GM03348 (cell line): ENCODE data around the gene EMC10.

Experiments
- DNase-seq: peaks from one replicate; pipeline ENCODE4 v3.0.0; 2012; ENCODE audit warnings: low spot score

Gene EMC10

DNA sequence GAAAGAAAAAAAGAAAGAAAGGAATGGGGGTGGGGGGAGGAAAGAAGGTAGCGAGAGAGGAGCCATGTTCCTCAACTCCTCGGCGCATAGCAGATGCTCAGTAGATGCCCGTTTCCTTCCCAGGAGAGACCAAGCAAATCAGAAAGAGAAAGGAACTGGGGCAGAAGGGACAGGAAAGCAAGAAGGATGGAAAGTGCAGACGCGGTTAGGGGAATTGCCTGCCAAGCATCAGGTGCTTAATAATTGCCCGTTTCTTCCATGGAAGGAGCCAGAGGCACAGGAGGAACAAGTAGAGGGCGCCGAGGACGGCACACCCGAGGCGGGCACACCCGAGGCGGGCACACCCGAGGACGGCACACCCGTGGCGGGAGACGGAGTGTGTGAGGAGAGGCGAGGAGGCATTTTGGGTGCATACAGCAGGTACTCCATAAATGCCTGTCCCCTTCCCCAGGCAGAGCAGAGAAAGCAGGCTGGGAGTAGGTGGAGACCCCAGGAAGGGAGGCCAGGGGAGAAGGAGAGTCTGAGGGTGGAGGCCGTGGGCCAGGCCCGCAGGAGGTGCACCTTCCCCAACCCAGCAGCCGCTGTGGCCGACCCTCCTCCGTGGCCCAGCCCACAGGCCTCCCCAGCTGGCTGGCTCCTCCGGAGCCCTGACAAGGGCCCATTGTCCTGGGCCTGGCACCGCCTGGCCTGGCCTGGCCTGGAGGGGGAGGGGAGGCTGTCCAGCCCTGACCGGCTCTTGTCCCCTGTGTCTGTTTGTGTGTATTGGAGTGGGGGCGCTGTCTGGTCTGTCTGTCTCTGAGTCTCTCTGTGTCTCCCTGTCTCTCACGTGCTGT lies 20.1 kb downstream of the EMC10 start:
- DNase-seq = no peak

DNA sequence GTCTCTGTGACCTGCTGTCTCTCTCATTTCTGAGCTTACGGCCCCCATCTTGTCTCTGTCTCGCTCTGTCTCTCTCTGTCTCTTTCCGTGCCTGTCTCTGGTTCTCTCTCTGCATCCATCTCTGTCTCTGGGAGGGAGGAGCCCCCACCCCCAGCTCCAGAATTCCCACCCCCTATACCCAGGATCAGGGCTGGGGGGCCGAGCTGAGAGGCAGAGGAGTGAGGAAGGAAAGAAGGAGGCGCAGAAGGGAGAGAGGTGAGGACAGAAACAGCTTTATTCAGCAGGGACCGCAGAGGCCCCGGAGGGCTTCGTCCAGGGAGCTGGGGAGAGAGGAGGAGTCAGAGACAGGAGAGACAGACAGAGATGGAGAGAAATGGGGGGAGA lies 20.7 kb downstream of the EMC10 start:
- DNase-seq = no peak

DNA sequence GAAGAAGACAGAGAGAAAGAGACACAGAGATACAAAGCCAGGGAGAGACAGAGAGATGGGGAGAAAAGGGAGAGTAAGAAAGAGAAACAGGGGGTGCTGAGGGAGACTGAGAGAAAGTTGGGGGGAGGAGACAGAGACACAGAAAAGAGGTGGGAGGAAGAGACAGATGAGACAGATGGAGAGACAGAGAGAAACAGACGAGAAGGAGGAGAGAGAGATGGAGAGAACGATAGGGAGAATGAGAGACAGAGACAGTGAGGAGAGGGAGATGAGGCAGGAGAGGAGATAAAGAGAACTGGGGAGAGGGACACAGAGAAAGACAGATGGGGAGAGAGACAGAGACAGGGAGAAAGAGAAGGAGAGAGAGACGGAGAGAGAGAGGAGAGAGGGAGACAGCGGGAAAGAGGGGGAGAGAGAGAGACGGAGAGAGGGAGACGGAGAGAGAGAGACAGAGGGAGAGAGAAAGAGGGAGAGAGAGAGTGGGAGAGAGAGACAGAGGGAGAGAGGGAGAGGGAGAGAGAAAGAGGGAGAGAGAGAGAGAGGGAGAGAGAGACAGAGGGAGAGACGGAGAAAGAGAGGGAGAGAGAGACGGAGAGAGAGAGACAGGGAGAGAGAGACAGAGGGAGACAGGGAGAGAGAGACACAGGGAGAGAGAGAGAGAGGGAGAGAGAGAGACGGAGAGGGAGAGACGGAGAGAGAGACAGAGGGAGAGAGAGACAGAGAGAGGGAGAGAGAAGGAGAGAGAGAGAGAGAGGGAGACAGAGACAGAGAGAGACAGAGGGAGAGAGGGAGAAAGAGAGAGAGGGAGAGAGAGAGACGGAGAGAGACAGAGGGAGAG lies 22.1 kb downstream of the EMC10 start:
- DNase-seq = no peak

DNA sequence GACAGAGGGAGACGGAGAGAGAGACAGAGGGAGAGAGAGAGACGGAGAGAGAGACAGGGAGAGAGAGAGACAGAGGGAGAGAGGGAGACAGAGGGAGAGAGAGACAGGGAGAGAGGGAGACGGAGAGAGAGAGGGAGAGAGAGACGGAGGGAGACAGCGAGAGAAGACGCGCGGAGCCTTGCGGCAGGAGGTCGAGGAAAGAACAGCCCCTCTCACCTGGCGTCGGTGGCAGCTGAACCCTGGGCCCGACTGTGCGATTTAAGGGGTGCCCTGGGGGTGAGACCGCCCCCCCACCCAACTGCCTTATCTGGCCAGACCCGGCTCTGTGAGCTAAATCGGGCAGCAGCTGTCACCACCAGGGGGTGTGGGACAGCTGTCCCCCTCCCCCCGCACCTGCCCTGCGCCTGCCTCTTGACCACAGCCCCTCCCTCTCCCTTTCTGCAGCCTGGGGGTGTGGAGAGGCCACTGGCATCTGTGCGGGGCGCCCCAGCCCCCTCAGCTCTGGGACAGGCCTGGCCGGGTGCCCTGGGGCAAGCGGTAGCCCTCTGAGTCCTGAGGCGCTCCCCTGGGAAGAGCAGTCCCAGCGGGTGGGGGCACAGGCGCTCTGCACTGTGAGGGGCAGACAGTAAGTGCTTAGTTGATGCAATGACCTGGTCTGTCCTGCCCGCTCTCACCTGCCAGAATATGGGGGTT lies 23.9 kb downstream of the EMC10 start:
- no peak for DNase-seq

DNA sequence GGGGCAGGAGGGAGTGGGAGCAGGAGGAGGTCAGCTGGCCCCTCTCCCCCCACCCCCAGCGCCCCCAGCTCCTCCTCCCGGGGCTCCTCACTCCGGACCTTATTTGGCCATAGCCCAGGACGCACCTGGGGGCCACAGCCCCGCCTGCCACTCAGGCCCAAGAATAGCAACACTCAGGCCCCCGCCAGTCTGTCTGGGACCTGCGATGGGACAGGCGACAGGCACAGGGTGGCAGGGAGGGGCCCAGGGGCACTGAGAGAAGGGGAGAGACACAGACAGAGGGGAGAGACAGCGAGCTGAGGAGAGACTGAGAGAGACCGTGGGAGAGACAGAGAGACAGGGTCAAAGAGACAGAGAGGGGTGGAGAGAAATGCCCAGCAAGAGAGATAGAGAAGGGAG lies 24.4 kb downstream of the EMC10 start:
- DNase-seq = no peak

DNA sequence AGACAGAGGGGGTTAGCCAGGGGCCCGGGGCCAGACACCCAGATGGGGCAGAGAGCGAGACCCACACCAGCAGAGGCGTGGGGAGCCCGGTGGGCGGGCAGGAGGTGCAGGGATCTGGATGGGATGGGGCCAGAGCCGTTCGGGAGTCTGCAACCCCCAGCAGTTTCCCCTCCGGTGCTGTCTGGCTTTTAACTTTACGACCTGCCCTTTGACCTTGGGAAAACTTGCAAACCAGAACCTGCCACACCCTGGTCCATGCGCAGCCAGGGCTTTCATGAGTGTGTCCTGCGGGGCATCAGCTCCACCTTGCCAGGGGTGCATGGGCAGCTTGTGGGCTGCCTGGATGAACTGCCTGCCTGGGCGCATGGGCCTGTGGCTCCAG lies 24.9 kb downstream of the EMC10 start:
- no peak for DNase-seq

DNA sequence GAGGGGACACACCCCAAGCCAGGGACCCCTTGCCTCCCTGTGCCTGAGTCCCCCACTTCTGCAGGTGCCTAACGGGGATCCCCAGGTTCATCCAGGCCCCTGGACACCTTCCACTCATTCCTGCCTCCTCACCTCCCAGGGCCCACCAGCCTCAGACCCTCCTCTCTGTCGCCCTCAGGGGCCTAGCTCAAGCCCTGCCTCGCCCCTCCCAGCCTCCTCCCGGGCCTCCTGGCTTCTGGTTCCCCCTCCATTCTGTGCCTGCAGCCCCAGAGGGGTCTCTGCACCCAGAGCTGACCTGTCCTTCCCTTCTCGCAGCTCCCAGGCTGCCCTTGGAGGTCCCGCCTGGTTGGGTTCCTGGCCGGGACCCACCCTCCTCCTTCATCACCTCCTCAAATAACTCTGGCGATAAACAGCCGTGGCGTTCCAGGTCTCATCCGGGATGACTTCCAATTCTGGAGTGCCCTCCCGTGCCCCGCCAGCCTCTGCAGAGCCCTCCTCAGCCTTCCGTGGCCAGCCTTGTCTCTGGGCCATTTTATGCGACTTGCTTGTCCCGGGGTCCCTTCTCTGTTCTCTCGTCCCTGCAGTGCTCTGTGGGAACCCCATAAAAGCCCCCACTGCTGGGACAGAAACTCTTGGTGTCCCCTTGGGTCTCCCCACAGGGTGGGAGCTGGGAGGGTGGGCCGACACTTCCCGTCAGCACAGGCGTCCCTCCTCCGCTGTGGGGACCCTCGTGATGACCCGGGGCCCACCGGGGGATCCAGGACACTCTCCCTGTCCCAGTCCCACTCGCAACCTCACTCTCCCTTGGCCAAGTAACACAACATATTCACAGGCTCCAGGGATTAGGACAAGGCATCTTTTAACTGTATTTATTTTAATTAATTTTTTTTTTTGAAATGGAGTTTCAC lies 25.5 kb downstream of the EMC10 start:
- DNase-seq = no peak

DNA sequence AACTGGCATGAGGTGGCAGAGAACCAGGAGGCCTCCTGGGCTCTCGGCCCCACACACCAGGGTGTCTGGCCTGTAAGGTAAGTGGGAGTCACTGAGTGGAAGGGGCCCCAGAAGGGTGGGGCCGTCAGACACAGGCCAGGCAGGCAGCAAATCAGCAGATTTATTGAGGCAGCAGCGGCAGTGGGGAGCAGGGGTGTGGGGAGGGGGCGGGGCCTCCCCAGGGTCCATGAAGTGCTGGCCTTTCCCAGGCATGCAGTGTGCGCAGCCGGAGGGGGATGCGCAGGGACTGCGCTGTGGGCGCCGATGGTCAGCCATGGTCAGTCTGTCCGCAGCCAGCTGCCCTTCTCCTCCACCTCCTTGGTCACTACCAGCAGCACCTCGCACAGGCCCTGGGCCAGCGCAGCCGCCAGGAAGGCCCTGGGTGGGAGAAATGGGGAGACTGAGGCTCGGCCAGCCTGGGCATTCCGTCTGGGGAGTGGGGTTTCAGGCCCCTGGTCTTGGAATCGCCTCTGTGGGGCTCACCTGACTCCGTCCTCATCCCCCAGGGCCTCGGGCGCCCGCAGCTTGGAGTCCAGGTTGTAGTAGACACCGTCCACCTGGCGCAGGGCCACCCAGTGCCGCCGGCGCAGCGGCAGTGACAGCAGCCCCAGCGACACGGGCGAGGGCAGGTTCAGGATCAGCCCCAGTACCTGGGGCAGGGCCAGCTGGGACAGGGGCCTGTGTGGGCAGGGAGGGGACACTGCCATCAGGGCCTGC lies 29.7 kb downstream of the EMC10 start:
- no peak for DNase-seq

DNA sequence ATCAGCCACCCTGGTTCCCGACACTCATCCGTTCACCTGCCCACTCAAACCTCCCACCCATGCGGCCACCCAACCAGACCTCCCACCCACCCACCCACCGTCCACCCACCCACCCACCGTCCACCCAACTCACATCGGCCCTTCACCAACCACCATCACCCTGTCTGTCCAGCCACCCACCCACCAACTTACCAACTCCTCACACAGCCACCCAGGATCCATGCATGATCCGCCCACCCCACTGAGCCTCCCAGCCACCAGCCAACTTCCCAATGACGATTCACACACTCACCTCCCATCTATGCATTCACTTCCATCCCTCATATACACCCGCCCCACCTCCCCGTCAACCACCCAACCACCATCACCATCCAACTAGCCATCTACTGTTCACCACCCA lies 30.4 kb downstream of the EMC10 start:
- no peak for DNase-seq

DNA sequence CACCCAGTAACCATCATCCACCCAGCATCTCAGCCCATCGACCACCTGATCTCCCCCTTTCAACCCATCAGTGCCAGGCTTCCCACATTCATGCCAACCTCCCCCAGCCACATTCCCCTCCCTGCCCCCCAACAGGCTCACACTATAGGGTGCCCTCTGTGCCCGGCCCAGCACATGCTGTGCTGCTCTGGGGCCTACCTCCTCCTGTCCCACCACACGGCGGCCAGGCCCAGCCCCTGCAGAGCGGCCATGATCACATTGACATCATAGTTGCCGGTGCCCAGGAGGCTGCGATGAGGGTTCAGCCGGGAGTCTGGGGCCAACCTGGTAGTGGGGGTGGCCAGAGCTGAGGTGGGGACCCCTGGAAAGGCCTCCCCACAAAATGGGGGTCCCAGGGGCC lies 31.1 kb downstream of the EMC10 start:
- no peak for DNase-seq

DNA sequence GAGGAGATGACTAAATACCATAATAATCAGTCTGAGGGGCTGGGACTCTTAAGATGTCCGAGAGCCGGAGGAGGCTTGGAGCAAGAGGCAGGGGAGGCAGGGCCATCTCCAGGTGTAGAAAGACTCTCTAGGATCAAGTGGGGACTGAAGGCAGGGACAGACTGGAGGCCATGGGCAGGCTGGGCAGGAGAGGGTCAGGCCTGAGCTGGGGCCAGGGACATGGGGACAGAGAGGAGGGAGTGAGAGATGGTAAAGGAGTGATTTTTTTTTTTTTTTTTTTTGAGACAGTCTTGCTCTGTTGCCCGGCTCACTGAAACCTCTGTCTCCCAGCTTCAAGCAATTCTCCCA lies 32.5 kb downstream of the EMC10 start:
- no peak for DNase-seq

DNA sequence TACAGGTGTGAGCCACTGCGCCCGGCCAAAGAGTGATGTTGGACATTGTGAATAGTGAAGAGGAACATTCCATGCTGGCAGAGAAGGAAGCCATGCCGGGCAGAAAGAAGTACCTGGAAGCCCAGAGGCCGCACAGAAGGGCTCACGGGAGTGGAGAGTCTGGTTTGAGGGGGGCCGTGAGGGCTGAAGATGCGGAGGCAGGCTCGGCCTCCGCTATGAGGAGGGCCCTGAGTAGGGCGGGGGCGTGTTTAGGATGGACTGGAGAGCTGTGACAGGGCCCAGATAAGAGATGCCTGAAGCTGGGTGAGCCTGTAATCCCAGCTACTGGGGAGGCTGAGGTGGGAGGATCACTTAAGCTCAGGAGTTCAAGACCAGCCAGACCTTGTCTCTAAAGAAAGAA lies 33.1 kb downstream of the EMC10 start:
- DNase-seq = no peak

DNA sequence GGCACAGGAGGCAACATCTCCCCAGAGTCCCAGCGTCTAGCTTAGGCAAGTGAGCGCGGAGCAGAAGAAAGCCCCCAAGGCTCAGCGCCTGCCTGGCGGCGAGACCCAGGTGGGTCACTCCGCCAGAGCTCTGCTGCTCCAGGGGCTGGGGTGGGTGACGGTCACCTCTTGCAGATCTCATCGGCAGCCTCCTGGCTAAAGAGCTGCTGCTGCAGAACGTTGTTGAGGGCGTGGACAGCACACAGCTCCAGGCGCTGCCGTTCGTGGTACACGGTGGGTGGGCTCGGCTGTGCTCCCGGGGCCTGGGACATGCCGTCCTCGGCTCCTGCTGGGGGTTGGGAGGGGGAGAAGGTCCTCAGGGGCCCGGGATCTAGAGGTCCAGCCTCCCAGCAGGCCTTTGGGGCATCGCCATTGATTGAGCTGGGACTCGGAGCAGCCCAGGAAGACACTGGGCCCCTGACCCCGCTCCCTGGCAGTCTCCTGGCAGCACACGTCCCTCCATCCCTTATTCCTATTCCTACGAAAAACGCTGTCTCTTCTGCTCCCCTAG lies 33.9 kb downstream of the EMC10 start:
- DNase-seq = peak; percentile 40

DNA sequence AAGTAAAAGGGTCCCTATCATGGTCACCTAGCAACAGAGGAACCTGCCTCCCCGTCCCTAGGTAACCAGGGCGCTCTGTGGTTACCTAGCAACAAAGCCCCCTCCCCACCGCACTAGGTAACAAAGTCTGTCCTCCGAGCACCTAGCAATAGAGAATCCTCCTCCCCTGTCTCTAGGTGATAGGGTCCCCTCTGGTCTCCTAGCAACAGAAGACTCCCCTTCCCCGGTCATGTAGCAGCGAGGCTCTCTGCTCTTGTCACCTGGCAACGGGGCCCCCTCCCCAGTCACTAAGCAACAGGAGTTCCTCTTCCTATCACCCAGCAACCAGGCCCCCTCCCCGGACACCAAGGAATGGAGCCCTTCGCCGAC lies 34.4 kb downstream of the EMC10 start:
- no peak for DNase-seq

DNA sequence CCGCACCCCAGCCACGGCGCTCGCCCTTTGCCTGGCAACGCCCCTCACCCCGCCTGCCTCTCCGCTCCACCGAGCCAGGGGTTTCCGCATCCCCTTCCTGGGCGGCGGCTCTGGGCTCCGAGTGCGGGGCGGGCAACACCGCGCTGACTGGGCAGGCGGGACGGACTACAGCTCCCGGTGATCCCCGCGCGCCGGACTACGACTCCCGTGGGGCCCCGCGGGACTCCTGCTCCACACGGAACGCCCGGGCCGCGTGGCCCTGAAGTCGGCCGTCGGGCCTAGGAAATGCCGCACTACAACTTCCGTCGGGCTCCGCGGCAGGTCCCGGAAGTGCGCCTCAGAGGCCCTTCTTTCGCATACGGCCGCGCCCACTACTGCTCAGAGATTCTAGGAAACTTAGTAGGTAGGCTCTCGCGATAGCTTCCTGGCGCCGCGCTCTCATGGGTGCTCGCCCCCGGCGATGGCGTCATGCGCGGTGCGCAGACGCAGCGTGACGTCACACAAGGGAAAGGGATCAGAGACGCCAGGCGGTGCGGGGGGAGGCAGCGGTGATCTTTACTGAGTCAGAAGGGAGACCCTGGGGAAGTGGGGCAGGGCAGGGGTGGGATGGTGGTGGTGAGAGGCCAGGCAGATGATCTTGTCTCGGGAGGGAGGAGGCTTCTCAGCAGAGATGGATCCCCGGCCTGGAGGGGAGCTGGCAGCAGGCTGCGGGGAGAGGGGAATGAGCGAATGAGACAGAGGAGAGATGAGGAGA lies 34.9 kb downstream of the EMC10 start, which contains the start of gene JOSD2:
JOSD2 (minus strand) TSS at position 123 of the 754 bp plus-strand sequence. CDS start 760 bp downstream, outside the sequence.
- DNase-seq = peak; percentile 98

DNA sequence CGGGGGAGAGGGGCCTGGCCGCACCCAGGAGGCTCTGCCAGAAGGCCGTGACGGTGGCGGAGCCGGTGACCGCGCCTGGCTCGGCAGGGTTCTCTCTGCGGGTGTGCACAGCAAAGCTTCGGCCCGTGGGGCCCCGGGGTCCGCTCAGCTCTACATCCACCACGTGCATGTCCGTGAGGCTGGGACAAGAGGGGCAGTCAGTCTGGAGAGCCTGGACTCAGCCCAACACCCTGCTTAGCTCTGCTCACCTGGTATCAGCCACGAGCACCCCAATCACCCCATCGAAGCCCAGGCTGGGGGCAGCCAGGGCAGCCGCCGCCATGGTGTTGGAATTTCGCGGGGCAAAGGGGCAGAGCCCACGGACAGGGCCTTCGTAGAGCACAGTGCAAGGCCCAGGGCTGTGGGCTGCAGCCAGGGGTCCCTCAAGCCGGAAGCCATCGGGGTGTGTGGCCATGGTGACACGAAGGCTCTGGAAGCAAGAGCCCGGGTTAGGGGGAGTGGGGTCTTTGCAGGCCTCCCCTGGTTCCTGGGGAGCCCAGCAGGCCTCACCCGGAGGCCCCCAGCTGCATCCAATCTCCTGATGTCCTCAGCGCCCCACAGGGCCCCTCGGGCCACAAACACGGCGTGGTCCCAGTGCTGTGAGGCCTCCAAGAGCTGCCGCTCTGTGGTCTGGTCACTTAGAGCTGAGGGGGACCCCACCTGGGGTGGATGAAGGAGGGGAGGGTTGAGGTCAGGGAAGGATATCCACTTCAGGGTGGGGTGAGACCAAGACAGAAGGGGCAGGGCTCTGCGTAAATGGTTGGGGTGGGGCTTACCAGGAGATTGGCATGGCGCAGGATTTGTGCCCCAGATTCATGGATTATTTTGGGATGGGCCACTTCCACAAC lies 36.0 kb downstream of the EMC10 start:
- no peak for DNase-seq

DNA sequence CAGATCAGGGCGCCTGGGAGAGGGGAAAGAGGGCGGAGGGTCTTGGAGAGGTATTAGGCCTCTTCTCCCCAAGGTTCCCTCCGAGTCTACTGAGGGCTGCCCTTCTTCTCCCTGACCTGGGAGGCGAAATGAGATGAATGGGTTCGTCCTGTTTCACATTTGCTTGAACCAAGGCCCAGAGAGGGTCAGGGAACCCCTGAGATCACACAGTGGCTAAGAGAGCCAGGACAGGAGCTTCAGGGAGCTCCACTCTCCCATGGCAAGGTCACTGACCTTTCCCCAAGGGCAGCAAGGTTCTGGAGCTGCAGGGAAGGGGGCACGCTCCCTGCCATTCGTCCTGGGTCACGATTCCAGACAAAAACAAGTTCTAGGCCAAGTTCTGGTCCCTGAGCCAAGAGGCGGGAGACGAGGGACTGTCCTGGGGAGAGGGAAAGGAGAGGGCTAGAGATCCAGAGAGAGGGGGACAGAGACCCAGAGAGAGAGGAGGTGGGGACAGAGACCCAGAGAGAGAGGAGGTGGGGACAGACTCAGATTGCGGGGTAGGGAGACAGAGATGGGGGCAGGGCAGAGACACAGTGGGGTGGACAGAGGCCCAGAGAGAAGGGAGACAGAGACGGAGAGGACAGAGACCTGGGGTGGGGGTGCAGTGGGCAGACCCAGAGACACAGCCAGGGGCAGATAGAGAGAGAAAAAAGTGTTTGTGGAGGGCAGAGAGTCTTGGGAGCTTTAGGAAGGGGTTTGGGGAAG lies 36.9 kb downstream of the EMC10 start:
- DNase-seq = no peak

DNA sequence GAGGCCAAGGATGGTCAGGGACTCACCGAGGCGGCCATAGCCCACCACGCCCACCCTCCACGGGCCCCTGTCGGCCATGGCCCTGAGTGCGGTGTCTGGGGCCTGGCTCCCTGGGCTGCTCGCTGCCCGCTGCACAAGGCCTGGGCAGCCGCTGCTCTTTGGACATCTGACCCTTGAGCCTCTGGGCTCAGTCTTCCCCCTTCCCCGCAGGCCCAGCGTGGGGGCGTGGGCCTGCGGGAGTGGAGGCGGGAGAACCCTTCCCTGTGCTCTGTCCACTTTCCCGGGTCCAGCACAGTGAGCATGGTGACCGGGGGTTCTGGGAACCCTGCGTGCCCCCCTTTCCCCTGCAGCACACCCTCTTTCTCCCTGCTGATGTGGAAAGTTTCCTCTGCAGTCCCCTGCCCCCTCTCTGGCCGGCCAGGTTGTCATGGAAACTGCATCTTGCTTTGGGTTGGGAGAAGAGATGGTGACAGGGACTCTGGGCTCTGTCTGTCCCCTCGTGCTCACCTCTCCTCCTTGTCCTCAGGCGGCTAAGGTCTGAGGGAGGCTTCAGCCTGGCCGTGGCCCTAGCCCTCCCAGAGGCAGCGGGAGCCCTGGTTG lies 37.5 kb downstream of the EMC10 start, which contains the start of gene ASPDH:
ASPDH (minus strand) TSS at position 168 of the 600 bp plus-strand sequence; CDS start at position 78, 90 bp downstream.
- no peak for DNase-seq
